GM23338 (cell line): ENCODE measurements around the gene HMGCS2. TPM values are rescaled to one million over a fixed set of nuclear protein-coding genes. Genes with fewer than 3 reads are reported as not detected.

ENCODE experiments used
- ATAC-seq: fragments of 200-7000 bp; cut with Tn5 transposase; 3 replicates; pipeline ENCODE4 v1.9.1; 2020
- DNase-seq: peaks from one replicate; pipeline ENCODE4 v3.0.0-alpha.2; 2015; ENCODE audit warnings: low spot score
- H2AFZ ChIP-seq: fragments of 200-600 bp; sonication (generic); 2 replicates; pipeline ENCODE4 v1.8.0; 2016; ENCODE audit warnings: antibody characterized with exemption, mild to moderate bottlenecking, moderate library complexity
- H3F3A ChIP-seq: fragments of 200-600 bp; sonication (generic); replicated peaks from 2 replicates; pipeline ENCODE4 v1.8.0; 2017; ENCODE audit warnings: antibody characterized with exemption, mixed run types, low read depth
- H3K27ac ChIP-seq: fragments of 200-600 bp; sonication (generic); 2 replicates; pipeline ENCODE4 v1.6.1; 2016; ENCODE audit warnings: low read depth
- H3K27me3 ChIP-seq: fragments of 200-600 bp; sonication (generic); 2 replicates; pipeline ENCODE4 v1.8.0; 2016; ENCODE audit warnings: mild to moderate bottlenecking, mixed run types, moderate library complexity; ENCODE audit not compliant: insufficient read depth
- H3K36me3 ChIP-seq: fragments of 200-600 bp; sonication (generic); 2 replicates; pipeline ENCODE4 v1.8.0; 2016; ENCODE audit warnings: mild to moderate bottlenecking; ENCODE audit not compliant: insufficient read depth
- H3K4me1 ChIP-seq: fragments of 200-600 bp; sonication (generic); 2 replicates; pipeline ENCODE4 v1.8.0; 2016; ENCODE audit warnings: mild to moderate bottlenecking, moderate library complexity; ENCODE audit not compliant: insufficient read depth
- H3K4me2 ChIP-seq: fragments of 200-600 bp; sonication (generic); 2 replicates; pipeline ENCODE4 v1.7.1; 2017; ENCODE audit warnings: mixed run types
- H3K4me3 ChIP-seq: fragments of 200-600 bp; sonication (generic); 2 replicates; pipeline ENCODE4 v1.6.1; 2016; ENCODE audit warnings: mixed run types
- H3K79me2 ChIP-seq: fragments of 200-600 bp; sonication (generic); replicated peaks from 2 replicates; pipeline ENCODE4 v1.8.0; 2017; ENCODE audit warnings: mild to moderate bottlenecking; ENCODE audit not compliant: insufficient read depth
- H3K9me2 ChIP-seq: fragments of 200-600 bp; sonication (generic); 2 replicates; pipeline ENCODE4 v1.8.0; 2017; ENCODE audit not compliant: insufficient read depth
- H4K20me1 ChIP-seq: fragments of 200-600 bp; sonication (generic); replicated peaks from 2 replicates; pipeline ENCODE4 v1.8.0; 2017; ENCODE audit warnings: mild to moderate bottlenecking; ENCODE audit not compliant: insufficient read depth
- H3K27ac Mint-ChIP-seq: 2 replicates; pipeline ENCODE4 v1.8.0; 2020; ENCODE audit warnings: inconsistent platforms, mild to moderate bottlenecking, moderate library complexity, mixed read lengths
- H3K27me3 Mint-ChIP-seq: 3 replicates; pipeline ENCODE4 v1.8.0; 2022; ENCODE audit warnings: low read depth, mild to moderate bottlenecking, moderate library complexity, mixed read lengths, inconsistent platforms; ENCODE audit not compliant: insufficient read depth, poor library complexity
- H3K36me3 Mint-ChIP-seq: 3 replicates; pipeline ENCODE4 v1.8.0; 2021; ENCODE audit warnings: low read depth, mild to moderate bottlenecking, inconsistent platforms, moderate library complexity, mixed read lengths
- H3K4me1 Mint-ChIP-seq: 3 replicates; pipeline ENCODE4 v1.8.0; 2020; ENCODE audit warnings: mild to moderate bottlenecking, inconsistent platforms, mixed read lengths
- H3K4me3 Mint-ChIP-seq: 3 replicates; pipeline ENCODE4 v1.8.0; 2021; ENCODE audit warnings: moderate library complexity, mild to moderate bottlenecking, inconsistent platforms, mixed read lengths
- H3K9me3 Mint-ChIP-seq: 3 replicates; pipeline ENCODE4 v1.8.0; 2020; ENCODE audit warnings: moderate library complexity, mild to moderate bottlenecking, inconsistent platforms, mixed read lengths
- CREB1 ChIP-seq: fragments of 250-450 bp; sonication (Bioruptor Pico); IDR thresholded peaks from 2 replicates; pipeline ENCODE4 v1.5.0; 2020; ENCODE audit warnings: low read depth, mild to moderate bottlenecking, moderate library complexity
- ETS1 ChIP-seq: IDR thresholded peaks from 2 replicates; pipeline ENCODE4 v1.6.1; 2016; ENCODE audit warnings: antibody characterized with exemption
- EZH2 ChIP-seq: fragments of 200-600 bp; sonication (generic); IDR thresholded peaks from one replicate; pipeline ENCODE4 v1.8.0; 2017; ENCODE audit warnings: antibody characterized with exemption, mild to moderate bottlenecking, low read depth; ENCODE audit not compliant: unreplicated experiment
- EZH2phosphoT487 ChIP-seq: fragments of 200-600 bp; sonication (generic); IDR thresholded peaks from one replicate; pipeline ENCODE4 v1.8.1; 2018; ENCODE audit warnings: antibody characterized with exemption; ENCODE audit not compliant: unreplicated experiment
- JUNB ChIP-seq: IDR thresholded peaks from one replicate; pipeline ENCODE4 v1.6.1; 2016; ENCODE audit warnings: antibody characterized with exemption; ENCODE audit not compliant: unreplicated experiment
- NANOG ChIP-seq: IDR thresholded peaks from 2 replicates; pipeline ENCODE4 v1.6.1; 2016; ENCODE audit warnings: antibody characterized with exemption, borderline replicate concordance
- POLR2AphosphoS5 ChIP-seq: IDR thresholded peaks from 2 replicates; pipeline ENCODE4 v1.6.1; 2016; ENCODE audit warnings: antibody characterized with exemption, low read depth
- REST ChIP-seq: IDR thresholded peaks from one replicate; pipeline ENCODE4 v1.6.1; 2018; ENCODE audit warnings: antibody characterized with exemption; ENCODE audit not compliant: unreplicated experiment
- STAT1 ChIP-seq: IDR thresholded peaks from one replicate; pipeline ENCODE4 v1.6.1; 2016; ENCODE audit warnings: antibody characterized with exemption; ENCODE audit not compliant: unreplicated experiment
- ZNF114 ChIP-seq: fragments of 250-450 bp; sonication (Bioruptor Pico); IDR thresholded peaks from 2 replicates; pipeline ENCODE4 v1.5.0; 2020; ENCODE audit warnings: mild to moderate bottlenecking, moderate library complexity
- ZNF331 ChIP-seq: fragments of 250-450 bp; sonication (Bioruptor Pico); IDR thresholded peaks from 2 replicates; pipeline ENCODE4 v1.5.0; 2020; ENCODE audit warnings: low read depth, mild to moderate bottlenecking, moderate library complexity
- polyA plus RNA-seq: library from polyadenylated mRNA; unstranded; fragments of >200 nt; fragmentation: Nextera tagmentation; extraction: Ambion mirVana; gene quantifications from 2 replicates; pipeline ENCODE4 v1.2.1, GENCODE V29; 2016
- total RNA-seq: library from RNA; depleted of rRNA; stranded (reverse); fragments of >200 nt; shearing (Covaris generic); gene quantifications from 2 replicates; pipeline ENCODE4 v1.2.3, GENCODE V29; 2014
- TF ChIP-seq, protein P1 (sequence below), 2 experiments: fragments of 200-600 bp in 1 of 2; sonication (generic) in 1 of 2; conservative IDR thresholded peaks; 2 replicates each; pipeline versions ENCODE4 v1.5.1 to v1.6.1; 2016 to 2017; ENCODE audit warnings: antibody characterized with exemption in 2 of 2, low read depth in 2 of 2, mild to moderate bottlenecking in 2 of 2, moderate library complexity in 1 of 2
- TF ChIP-seq, protein P2 (sequence below): fragments of 250-450 bp; sonication (Bioruptor Pico); IDR thresholded peaks from 2 replicates; pipeline ENCODE4 v1.5.0; 2020; ENCODE audit warnings: mild to moderate bottlenecking, moderate library complexity

HMGCS2 gene
- total and polyA plus RNA-seq, 2 experiments from 2014 or later, result not detected

GRCh38 chr1:119700326-119700725, 68.4 kb downstream of the HMGCS2 start:
- peaks cover 31% of the 10 kb centered on the region for H3K9me3 Mint-ChIP-seq
- no peaks in the 10 kb centered on the region for H3F3A ChIP-seq
- no peak overlapping the region for H3K27ac Mint-ChIP-seq
- H3K4me3 ChIP-seq, result no peak overlapping the region
- no peaks in the 10 kb centered on the region for H3K27me3 ChIP-seq
- no peaks in the 10 kb centered on the region for H3K79me2 ChIP-seq
- no peaks in the 10 kb centered on the region; the same call in 1 of the 2 replicates for H3K9me2 ChIP-seq
- H3K4me1 Mint-ChIP-seq, result 0 out of 3 replicates have a peak, but pooled peaks cover 3% of the 10 kb centered on the region
- no peaks in the 10 kb centered on the region for H3K4me1 ChIP-seq
- no peak overlapping the region for H3K4me3 Mint-ChIP-seq
- H3K27ac ChIP-seq, result no peak overlapping the region
- no peak overlapping the region for H2AFZ ChIP-seq
- no peak overlapping the region for H3K4me2 ChIP-seq
- H3K36me3 ChIP-seq, result no peaks in the 10 kb centered on the region; the same call in 1 of the 2 replicates
- H4K20me1 ChIP-seq, result no peaks in the 10 kb centered on the region
- H3K36me3 Mint-ChIP-seq, result peaks cover 18% of the 10 kb centered on the region
- H3K27me3 Mint-ChIP-seq, result no peaks in the 10 kb centered on the region
- DNase-seq (no peak), ATAC-seq (no peak)
- TF ChIP-seq ETS1 (no peak), POLR2AphosphoS5 (no peak), EZH2 (no peak), ZNF331 (CRISPR knock-in tag) (no peak), NANOG (no peak), STAT1 (no peak), REST (no peak), ZNF114 (CRISPR knock-in tag) (no peak), CREB1 (no peak), JUNB (no peak), EZH2phosphoT487 (no peak)
- TF ChIP-seq, protein P1, sequence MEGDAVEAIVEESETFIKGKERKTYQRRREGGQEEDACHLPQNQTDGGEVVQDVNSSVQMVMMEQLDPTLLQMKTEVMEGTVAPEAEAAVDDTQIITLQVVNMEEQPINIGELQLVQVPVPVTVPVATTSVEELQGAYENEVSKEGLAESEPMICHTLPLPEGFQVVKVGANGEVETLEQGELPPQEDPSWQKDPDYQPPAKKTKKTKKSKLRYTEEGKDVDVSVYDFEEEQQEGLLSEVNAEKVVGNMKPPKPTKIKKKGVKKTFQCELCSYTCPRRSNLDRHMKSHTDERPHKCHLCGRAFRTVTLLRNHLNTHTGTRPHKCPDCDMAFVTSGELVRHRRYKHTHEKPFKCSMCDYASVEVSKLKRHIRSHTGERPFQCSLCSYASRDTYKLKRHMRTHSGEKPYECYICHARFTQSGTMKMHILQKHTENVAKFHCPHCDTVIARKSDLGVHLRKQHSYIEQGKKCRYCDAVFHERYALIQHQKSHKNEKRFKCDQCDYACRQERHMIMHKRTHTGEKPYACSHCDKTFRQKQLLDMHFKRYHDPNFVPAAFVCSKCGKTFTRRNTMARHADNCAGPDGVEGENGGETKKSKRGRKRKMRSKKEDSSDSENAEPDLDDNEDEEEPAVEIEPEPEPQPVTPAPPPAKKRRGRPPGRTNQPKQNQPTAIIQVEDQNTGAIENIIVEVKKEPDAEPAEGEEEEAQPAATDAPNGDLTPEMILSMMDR (conservative IDR thresholded peaks at IDR 0.05; ENCODE audit: low read depth in 2 of 2), result no peak
- TF ChIP-seq, protein P2, sequence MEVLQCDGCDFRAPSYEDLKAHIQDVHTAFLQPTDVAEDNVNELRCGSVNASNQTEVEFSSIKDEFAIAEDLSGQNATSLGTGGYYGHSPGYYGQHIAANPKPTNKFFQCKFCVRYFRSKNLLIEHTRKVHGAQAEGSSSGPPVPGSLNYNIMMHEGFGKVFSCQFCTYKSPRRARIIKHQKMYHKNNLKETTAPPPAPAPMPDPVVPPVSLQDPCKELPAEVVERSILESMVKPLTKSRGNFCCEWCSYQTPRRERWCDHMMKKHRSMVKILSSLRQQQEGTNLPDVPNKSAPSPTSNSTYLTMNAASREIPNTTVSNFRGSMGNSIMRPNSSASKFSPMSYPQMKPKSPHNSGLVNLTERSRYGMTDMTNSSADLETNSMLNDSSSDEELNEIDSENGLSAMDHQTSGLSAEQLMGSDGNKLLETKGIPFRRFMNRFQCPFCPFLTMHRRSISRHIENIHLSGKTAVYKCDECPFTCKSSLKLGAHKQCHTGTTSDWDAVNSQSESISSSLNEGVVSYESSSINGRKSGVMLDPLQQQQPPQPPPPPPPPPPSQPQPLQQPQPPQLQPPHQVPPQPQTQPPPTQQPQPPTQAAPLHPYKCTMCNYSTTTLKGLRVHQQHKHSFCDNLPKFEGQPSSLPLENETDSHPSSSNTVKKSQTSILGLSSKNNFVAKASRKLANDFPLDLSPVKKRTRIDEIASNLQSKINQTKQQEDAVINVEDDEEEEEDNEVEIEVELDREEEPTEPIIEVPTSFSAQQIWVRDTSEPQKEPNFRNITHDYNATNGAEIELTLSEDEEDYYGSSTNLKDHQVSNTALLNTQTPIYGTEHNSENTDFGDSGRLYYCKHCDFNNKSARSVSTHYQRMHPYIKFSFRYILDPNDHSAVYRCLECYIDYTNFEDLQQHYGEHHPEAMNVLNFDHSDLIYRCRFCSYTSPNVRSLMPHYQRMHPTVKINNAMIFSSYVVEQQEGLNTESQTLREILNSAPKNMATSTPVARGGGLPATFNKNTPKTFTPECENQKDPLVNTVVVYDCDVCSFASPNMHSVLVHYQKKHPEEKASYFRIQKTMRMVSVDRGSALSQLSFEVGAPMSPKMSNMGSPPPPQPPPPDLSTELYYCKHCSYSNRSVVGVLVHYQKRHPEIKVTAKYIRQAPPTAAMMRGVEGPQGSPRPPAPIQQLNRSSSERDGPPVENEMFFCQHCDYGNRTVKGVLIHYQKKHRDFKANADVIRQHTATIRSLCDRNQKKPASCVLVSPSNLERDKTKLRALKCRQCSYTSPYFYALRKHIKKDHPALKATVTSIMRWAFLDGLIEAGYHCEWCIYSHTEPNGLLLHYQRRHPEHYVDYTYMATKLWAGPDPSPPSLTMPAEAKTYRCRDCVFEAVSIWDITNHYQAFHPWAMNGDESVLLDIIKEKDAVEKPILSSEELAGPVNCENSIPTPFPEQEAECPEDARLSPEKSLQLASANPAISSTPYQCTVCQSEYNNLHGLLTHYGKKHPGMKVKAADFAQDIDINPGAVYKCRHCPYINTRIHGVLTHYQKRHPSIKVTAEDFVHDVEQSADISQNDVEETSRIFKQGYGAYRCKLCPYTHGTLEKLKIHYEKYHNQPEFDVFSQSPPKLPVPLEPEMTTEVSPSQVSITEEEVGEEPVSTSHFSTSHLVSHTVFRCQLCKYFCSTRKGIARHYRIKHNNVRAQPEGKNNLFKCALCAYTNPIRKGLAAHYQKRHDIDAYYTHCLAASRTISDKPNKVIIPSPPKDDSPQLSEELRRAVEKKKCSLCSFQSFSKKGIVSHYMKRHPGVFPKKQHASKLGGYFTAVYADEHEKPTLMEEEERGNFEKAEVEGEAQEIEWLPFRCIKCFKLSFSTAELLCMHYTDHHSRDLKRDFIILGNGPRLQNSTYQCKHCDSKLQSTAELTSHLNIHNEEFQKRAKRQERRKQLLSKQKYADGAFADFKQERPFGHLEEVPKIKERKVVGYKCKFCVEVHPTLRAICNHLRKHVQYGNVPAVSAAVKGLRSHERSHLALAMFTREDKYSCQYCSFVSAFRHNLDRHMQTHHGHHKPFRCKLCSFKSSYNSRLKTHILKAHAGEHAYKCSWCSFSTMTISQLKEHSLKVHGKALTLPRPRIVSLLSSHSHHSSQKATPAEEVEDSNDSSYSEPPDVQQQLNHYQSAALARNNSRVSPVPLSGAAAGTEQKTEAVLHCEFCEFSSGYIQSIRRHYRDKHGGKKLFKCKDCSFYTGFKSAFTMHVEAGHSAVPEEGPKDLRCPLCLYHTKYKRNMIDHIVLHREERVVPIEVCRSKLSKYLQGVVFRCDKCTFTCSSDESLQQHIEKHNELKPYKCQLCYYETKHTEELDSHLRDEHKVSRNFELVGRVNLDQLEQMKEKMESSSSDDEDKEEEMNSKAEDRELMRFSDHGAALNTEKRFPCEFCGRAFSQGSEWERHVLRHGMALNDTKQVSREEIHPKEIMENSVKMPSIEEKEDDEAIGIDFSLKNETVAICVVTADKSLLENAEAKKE (CRISPR knock-in tag), result no peak
